ENCODE results near the gene TEX2.

GRCh38 chr17:64180089-64181073 lies 82.7 kb downstream of the TEX2 start:
- no peak for TF ChIP-seq CTCF (IDR thresholded peaks at IDR 0.05)
- TF ChIP-seq POLR2A (IDR thresholded peaks at IDR 0.05): no peak

Data from Peyer's patch (tissue), 4 donors.